NB4 (cell line): ENCODE results near the gene MARK4.

Experiments
- MAX ChIP-seq: IDR thresholded peaks from 2 replicates; pipeline ENCODE4 v1.6.1; 2011; ENCODE audit warnings: low read depth, low read length
- MYC ChIP-seq: IDR thresholded peaks from 2 replicates; pipeline ENCODE4 v1.6.1; 2011; ENCODE audit warnings: low read depth, low read length
- POLR2A ChIP-seq: IDR thresholded peaks from 2 replicates; pipeline ENCODE4 v1.6.1; 2011; ENCODE audit warnings: mild to moderate bottlenecking; ENCODE audit not compliant: insufficient read length; ENCODE audit errors: extremely low read depth
- TF ChIP-seq, protein P1 (sequence below): IDR thresholded peaks from one replicate; pipeline ENCODE4 v1.5.1; 2012; ENCODE audit warnings: low read depth, low read length

DNA sequence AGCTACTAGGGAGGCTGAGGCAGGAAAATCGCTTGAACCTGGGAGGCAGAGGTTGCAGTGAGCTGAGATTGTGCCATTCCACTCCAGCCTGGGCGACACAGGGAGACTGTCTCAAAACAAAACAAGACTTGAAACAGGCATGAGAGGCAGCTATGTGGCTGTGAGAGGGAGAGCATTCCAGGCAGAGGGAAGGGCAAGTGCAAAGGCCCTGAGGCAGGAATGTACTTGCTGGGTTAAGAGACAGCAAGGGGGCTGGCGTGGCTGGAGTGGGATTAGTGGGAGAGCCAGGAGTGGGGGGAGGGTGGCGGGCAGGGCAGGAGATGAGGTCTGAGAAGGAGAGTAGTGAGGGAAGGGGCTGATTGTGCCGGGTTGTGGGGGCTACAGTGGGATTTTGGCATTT, 27.2 kb upstream of the MARK4 start:
- TF ChIP-seq, protein P1, sequence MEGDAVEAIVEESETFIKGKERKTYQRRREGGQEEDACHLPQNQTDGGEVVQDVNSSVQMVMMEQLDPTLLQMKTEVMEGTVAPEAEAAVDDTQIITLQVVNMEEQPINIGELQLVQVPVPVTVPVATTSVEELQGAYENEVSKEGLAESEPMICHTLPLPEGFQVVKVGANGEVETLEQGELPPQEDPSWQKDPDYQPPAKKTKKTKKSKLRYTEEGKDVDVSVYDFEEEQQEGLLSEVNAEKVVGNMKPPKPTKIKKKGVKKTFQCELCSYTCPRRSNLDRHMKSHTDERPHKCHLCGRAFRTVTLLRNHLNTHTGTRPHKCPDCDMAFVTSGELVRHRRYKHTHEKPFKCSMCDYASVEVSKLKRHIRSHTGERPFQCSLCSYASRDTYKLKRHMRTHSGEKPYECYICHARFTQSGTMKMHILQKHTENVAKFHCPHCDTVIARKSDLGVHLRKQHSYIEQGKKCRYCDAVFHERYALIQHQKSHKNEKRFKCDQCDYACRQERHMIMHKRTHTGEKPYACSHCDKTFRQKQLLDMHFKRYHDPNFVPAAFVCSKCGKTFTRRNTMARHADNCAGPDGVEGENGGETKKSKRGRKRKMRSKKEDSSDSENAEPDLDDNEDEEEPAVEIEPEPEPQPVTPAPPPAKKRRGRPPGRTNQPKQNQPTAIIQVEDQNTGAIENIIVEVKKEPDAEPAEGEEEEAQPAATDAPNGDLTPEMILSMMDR = no peak
- no peak for TF ChIP-seq MAX
- no peak for TF ChIP-seq POLR2A
- no peak for TF ChIP-seq MYC
